ENCODE measurements around the gene DOCK9. TPM values are rescaled to one million over a fixed set of nuclear protein-coding genes. Genes with fewer than 3 reads are reported as not detected.
A peak's percentile ranks its signal among the peaks of the same experiment; 100 is the strongest.

Gene DOCK9
- total and polyA plus RNA-seq, 9 of the 15 experiments (the other 6 are each of a cell fraction or from before 2014, with no cell fraction given), result 3.5 to 25.3 (median 16.7) TPM

- no peaks in the 10 kb centered on the region for H3K36me3 ChIP-seq (ENCODE audit: control insufficient read depth, insufficient read depth, low read length)
- H4K20me1 ChIP-seq (replicated peaks; ENCODE audit: control insufficient read depth, insufficient read depth, low read length), result no peaks in the 10 kb centered on the region
- peaks cover 4 to 17% of the 10 kb centered on the region in 2 experiments; a peak in 3 of 5 replicates for H3K4me1 ChIP-seq (replicated peaks in 1 of 2; ENCODE audit: control insufficient read depth in 2 of 2, insufficient read depth in 2 of 2, low read length in 2 of 2)
- H3K27me3 ChIP-seq (ENCODE audit: control insufficient read depth in 2 of 2, insufficient read depth in 2 of 2, low read length in 2 of 2), result no peaks in the 10 kb centered on the region
- no peak overlapping the region for H2AFZ ChIP-seq (ENCODE audit: low read depth, low read length)
- CTCF ChIA-PET (ENCODE audit: low intra/inter-chr PET ratio), result no interaction called here
- WGBS (ENCODE audit: insufficient coverage, low coverage, missing lambda C conversion rate), result 62% methylated on average over 5 of the region's 6 CpGs
- H3K9me3 ChIP-seq (replicated peaks; ENCODE audit: control insufficient read depth, insufficient read depth, low read depth, low read length), result no peaks in the 10 kb centered on the region
- FAIRE-seq, result no peak
- no peak for ATAC-seq
- no peak overlapping the region for H3K4me3 ChIP-seq
- in situ Hi-C loops (cut with MboI), result no loop called here
- TF ChIP-seq U2AF2 (optimal IDR thresholded peaks at IDR 0.05; ENCODE audit: low read depth, low read length), result no peak
- TF ChIP-seq ZBTB7A (IDR thresholded peaks at IDR 0.05; ENCODE audit: borderline replicate concordance, control insufficient read depth, low read depth, low read length), result 0 out of 2 replicates have a peak, but pooled peaks have one; percentile 28
- DNase-seq (ENCODE audit: extremely low read depth in 1 of 4, low spot score in 3 of 4), result no peak
- H3K4me2 ChIP-seq (ENCODE audit: insufficient read depth, low read length), result no peak overlapping the region
- H3K27ac ChIP-seq (ENCODE audit: extremely low read depth, low read depth, low read length), result no peak overlapping the region
- POLR2A ChIA-PET, result interaction anchor here (1.0 kb wide), 1 partner anchor 11 kb away, joined by 5 read pairs; no protein-coding TSS in a partner anchor
- no peaks in the 10 kb centered on the region for H3K9me1 ChIP-seq (ENCODE audit: control insufficient read depth, insufficient read depth, low read length)
- H3K9ac ChIP-seq (ENCODE audit: insufficient read depth in 1 of 2, low read depth in 2 of 2, low read length in 2 of 2), result no peak overlapping the region
- BruUV-seq (replicated peaks), result no TSS peak
- intact Hi-C loops (cut with micrococcal nuclease), result no loop called here
- H3K79me2 ChIP-seq (ENCODE audit: control insufficient read depth, insufficient read depth, low read length), result 0 out of 3 replicates have a peak, but pooled peaks cover 4% of the 10 kb centered on the region
Measured at GRCh38 chr13:98985591-98985990, 7.7 kb upstream of the DOCK9 start.

- intact Hi-C loops (cut with micrococcal nuclease) (no loop called here), in situ Hi-C loops (cut with MboI) (no loop called here)
- DNase-seq (ENCODE audit: extremely low read depth in 1 of 4, low spot score in 3 of 4) (peak; percentile 13 to 33 (median 24)), ATAC-seq (peak; percentile 37; the same call in 1 of the 3 replicates), FAIRE-seq (no peak)
- no peaks in the 10 kb centered on the region for H4K20me1 ChIP-seq (replicated peaks; ENCODE audit: control insufficient read depth, insufficient read depth, low read length)
- no peaks in the 10 kb centered on the region for H3K27me3 ChIP-seq (ENCODE audit: control insufficient read depth in 2 of 2, insufficient read depth in 2 of 2, low read length in 2 of 2)
- POLR2A ChIA-PET, result interaction anchor here (1.0 kb wide), 1 partner anchor 12 kb away, joined by 5 read pairs; no protein-coding TSS in a partner anchor
- H3K4me1 ChIP-seq (replicated peaks in 1 of 2; ENCODE audit: control insufficient read depth in 2 of 2, insufficient read depth in 2 of 2, low read length in 2 of 2), result peaks cover 4 to 17% of the 10 kb centered on the region in 2 experiments; a peak in 3 of 5 replicates
- H3K9me3 ChIP-seq (replicated peaks; ENCODE audit: control insufficient read depth, insufficient read depth, low read depth, low read length), result no peaks in the 10 kb centered on the region
- WGBS (ENCODE audit: insufficient coverage, low coverage, missing lambda C conversion rate), result 45% methylated on average over 2 of the region's 4 CpGs
- H2AFZ ChIP-seq (ENCODE audit: low read depth, low read length), result no peak overlapping the region
- H3K9me1 ChIP-seq (ENCODE audit: control insufficient read depth, insufficient read depth, low read length), result no peaks in the 10 kb centered on the region
- H3K4me3 ChIP-seq, result no peak overlapping the region
- H3K4me2 ChIP-seq (ENCODE audit: insufficient read depth, low read length), result no peak overlapping the region
- no peaks in the 10 kb centered on the region; the same call in 2 of the 3 replicates for H3K36me3 ChIP-seq (ENCODE audit: control insufficient read depth, insufficient read depth, low read length)
- CTCF ChIA-PET (ENCODE audit: low intra/inter-chr PET ratio), result no interaction called here
- H3K9ac ChIP-seq (ENCODE audit: insufficient read depth in 1 of 2, low read depth in 2 of 2, low read length in 2 of 2), result no peak overlapping the region
- BruUV-seq (replicated peaks), result no TSS peak
- 0 out of 3 replicates have a peak, but pooled peaks cover 4% of the 10 kb centered on the region for H3K79me2 ChIP-seq (ENCODE audit: control insufficient read depth, insufficient read depth, low read length)
- H3K27ac ChIP-seq (ENCODE audit: extremely low read depth, low read depth, low read length), result no peak overlapping the region
- TF ChIP-seq ETS2 (tag; IDR thresholded peaks at IDR 0.05; ENCODE audit: borderline replicate concordance, poor library complexity, severe bottlenecking), result no peak
- TF ChIP-seq ZNF282 (CRISPR knock-in tag; IDR thresholded peaks at IDR 0.05), result no peak
- no peak for TF ChIP-seq ZNF12 (CRISPR knock-in tag; IDR thresholded peaks at IDR 0.05)
- TF ChIP-seq VEZF1 (CRISPR knock-in tag; IDR thresholded peaks at IDR 0.05), result 0 out of 2 replicates have a peak, but pooled peaks have one; percentile 19
- no peak for TF ChIP-seq NELFE (IDR thresholded peaks at IDR 0.05; ENCODE audit: insufficient read depth, insufficient read length)
- TF ChIP-seq ERF (CRISPR knock-in tag; IDR thresholded peaks at IDR 0.05), result no peak
- TF ChIP-seq ZNF766 (CRISPR knock-in tag; conservative IDR thresholded peaks at IDR 0.05), result 0 out of 2 replicates have a peak, but pooled peaks have one; percentile 52
- no peak for TF ChIP-seq MAZ (CRISPR knock-in tag; conservative IDR thresholded peaks at IDR 0.05 in 1 of 2, IDR thresholded peaks at IDR 0.05 in 1 of 2)
- no peak for TF ChIP-seq NCOA4 (IDR thresholded peaks at IDR 0.05; ENCODE audit: partially characterized antibody)
- TF ChIP-seq MEF2A (IDR thresholded peaks at IDR 0.05; ENCODE audit: control insufficient read depth, low read depth, low read length), result no peak
- TF ChIP-seq HDAC3 (IDR thresholded peaks at IDR 0.05; ENCODE audit: borderline replicate concordance, partially characterized antibody), result no peak
Measured at GRCh38 chr13:98984983-98985382, 7.1 kb upstream of the DOCK9 start.

Measured in K562 (cell line).